HEK293 (cell line): ENCODE measurements around the gene NFKBIB.

Experiments used
- BCL11B ChIP-seq: fragments of 450-650 bp; formaldehyde crosslinking; IDR thresholded peaks from 2 replicates; pipeline ENCODE4 v1.5.1; 2016; ENCODE audit warnings: low read depth, missing biosample characterization, missing genetic modification characterization
- EGR2 ChIP-seq: fragments of 450-650 bp; formaldehyde crosslinking; IDR thresholded peaks from 2 replicates; pipeline ENCODE4 v1.5.1; 2016; ENCODE audit warnings: low read depth, missing biosample characterization, missing genetic modification characterization
- HOXC10 ChIP-seq: sonication (generic); formaldehyde crosslinking; IDR thresholded peaks from 2 replicates; pipeline ENCODE4 v1.8.1; 2023; ENCODE audit warnings: mild to moderate bottlenecking, missing genetic modification reagents
- KLF8 ChIP-seq: fragments of 450-650 bp; formaldehyde crosslinking; IDR thresholded peaks from 2 replicates; pipeline ENCODE4 v1.5.1; 2016; ENCODE audit warnings: missing biosample characterization, missing genetic modification characterization
- SP7 ChIP-seq: fragments of 450-650 bp; formaldehyde crosslinking; IDR thresholded peaks from 2 replicates; pipeline ENCODE4 v1.5.1; 2016; ENCODE audit warnings: missing biosample characterization, missing genetic modification characterization
- YY1 ChIP-seq: fragments of 450-650 bp; formaldehyde crosslinking; IDR thresholded peaks from 2 replicates; pipeline ENCODE4 v1.5.1; 2018; ENCODE audit warnings: missing biosample characterization, missing genetic modification characterization
- ZBTB7A ChIP-seq: fragments of 450-650 bp; formaldehyde crosslinking; IDR thresholded peaks from 2 replicates; pipeline ENCODE4 v1.5.1; 2016; ENCODE audit warnings: low read depth, missing biosample characterization, missing genetic modification characterization
- ZFP37 ChIP-seq: fragments of 450-650 bp; formaldehyde crosslinking; IDR thresholded peaks from 2 replicates; pipeline ENCODE4 v1.5.1; 2016; ENCODE audit warnings: missing biosample characterization, missing genetic modification characterization
- ZNF10 ChIP-seq: fragments of 450-650 bp; formaldehyde crosslinking; IDR thresholded peaks from 2 replicates; pipeline ENCODE4 v1.5.1; 2017; ENCODE audit warnings: missing biosample characterization, missing genetic modification characterization
- ZNF114 ChIP-seq: fragments of 450-650 bp; formaldehyde crosslinking; IDR thresholded peaks from 2 replicates; pipeline ENCODE4 v1.5.0; 2017; ENCODE audit warnings: missing biosample characterization, missing genetic modification characterization
- ZNF138 ChIP-seq: fragments of 450-650 bp; formaldehyde crosslinking; IDR thresholded peaks from 2 replicates; pipeline ENCODE4 v1.5.1; 2016; ENCODE audit warnings: missing biosample characterization, missing genetic modification characterization, borderline replicate concordance
- ZNF223 ChIP-seq: fragments of 450-650 bp; formaldehyde crosslinking; IDR thresholded peaks from 2 replicates; pipeline ENCODE4 v1.5.1; 2016; ENCODE audit warnings: missing biosample characterization, missing genetic modification characterization
- ZNF266 ChIP-seq: fragments of 450-650 bp; formaldehyde crosslinking; IDR thresholded peaks from 2 replicates; pipeline ENCODE4 v1.5.1; 2016; ENCODE audit warnings: missing biosample characterization, missing genetic modification characterization, low read depth
- ZNF274 ChIP-seq, 2 experiments: fragments of 200-500 bp in 1 of 2; fragments of 450-650 bp in 1 of 2; sonication (Bioruptor generic) in 1 of 2; formaldehyde crosslinking in 1 of 2; IDR thresholded peaks; 2 replicates each; pipeline versions ENCODE4 v1.5.1 to v1.6.1; 2014 to 2016; ENCODE audit warnings: borderline replicate concordance in 1 of 2, inconsistent platforms in 1 of 2, low read length in 1 of 2, missing biosample characterization in 1 of 2, missing genetic modification characterization in 1 of 2
- ZNF302 ChIP-seq: fragments of 450-650 bp; formaldehyde crosslinking; IDR thresholded peaks from 2 replicates; pipeline ENCODE4 v1.5.1; 2016; ENCODE audit warnings: missing biosample characterization, missing genetic modification characterization, low read depth
- ZNF391 ChIP-seq: fragments of 450-650 bp; formaldehyde crosslinking; IDR thresholded peaks from 2 replicates; pipeline ENCODE4 v1.5.1; 2016; ENCODE audit warnings: low read depth, missing biosample characterization, missing genetic modification characterization, borderline replicate concordance
- ZNF423 ChIP-seq: fragments of 450-650 bp; formaldehyde crosslinking; IDR thresholded peaks from 2 replicates; pipeline ENCODE4 v1.5.1; 2016; ENCODE audit warnings: missing biosample characterization, missing genetic modification characterization
- ZNF449 ChIP-seq: fragments of 450-650 bp; formaldehyde crosslinking; IDR thresholded peaks from 2 replicates; pipeline ENCODE4 v1.5.1; 2017; ENCODE audit warnings: missing biosample characterization, mild to moderate bottlenecking, missing genetic modification characterization, moderate library complexity
- ZNF514 ChIP-seq: fragments of 450-650 bp; formaldehyde crosslinking; IDR thresholded peaks from 2 replicates; pipeline ENCODE4 v1.5.1; 2016; ENCODE audit warnings: missing biosample characterization, missing genetic modification characterization
- ZNF521 ChIP-seq: fragments of 450-650 bp; formaldehyde crosslinking; IDR thresholded peaks from 2 replicates; pipeline ENCODE4 v1.5.1; 2017; ENCODE audit warnings: missing biosample characterization, mild to moderate bottlenecking, missing genetic modification characterization
- ZNF544 ChIP-seq: fragments of 450-650 bp; formaldehyde crosslinking; IDR thresholded peaks from 2 replicates; pipeline ENCODE4 v1.5.0; 2017; ENCODE audit warnings: missing biosample characterization, missing genetic modification characterization
- ZNF596 ChIP-seq: fragments of 450-650 bp; IDR thresholded peaks from 2 replicates; pipeline ENCODE4 v1.5.0; 2018; ENCODE audit warnings: missing biosample characterization, mild to moderate bottlenecking, missing genetic modification characterization, moderate library complexity
- ZNF776 ChIP-seq: fragments of 450-650 bp; formaldehyde crosslinking; IDR thresholded peaks from 2 replicates; pipeline ENCODE4 v1.5.0; 2017; ENCODE audit warnings: missing biosample characterization, missing genetic modification characterization, borderline replicate concordance
- ZSCAN16 ChIP-seq: fragments of 450-650 bp; formaldehyde crosslinking; IDR thresholded peaks from 2 replicates; pipeline ENCODE4 v1.5.1; 2016; ENCODE audit warnings: missing biosample characterization, missing genetic modification characterization
- ZSCAN23 ChIP-seq: fragments of 450-650 bp; formaldehyde crosslinking; IDR thresholded peaks from 2 replicates; pipeline ENCODE4 v1.5.1; 2016; ENCODE audit warnings: missing biosample characterization, missing genetic modification characterization
- ZSCAN4 ChIP-seq: fragments of 450-650 bp; formaldehyde crosslinking; IDR thresholded peaks from 2 replicates; pipeline ENCODE4 v1.5.1; 2017; ENCODE audit warnings: missing biosample characterization, missing genetic modification characterization
- TF ChIP-seq, protein P1 (sequence below): fragments of 450-650 bp; formaldehyde crosslinking; conservative IDR thresholded peaks from 2 replicates; pipeline ENCODE4 v1.5.1; 2016; ENCODE audit warnings: low read depth, missing biosample characterization, missing genetic modification characterization
- TF ChIP-seq, protein P2 (sequence below): fragments of 450-650 bp; formaldehyde crosslinking; IDR thresholded peaks from 2 replicates; pipeline ENCODE4 v1.5.1; 2016; ENCODE audit warnings: missing biosample characterization, missing genetic modification characterization
- TF ChIP-seq, protein P3 (sequence below): fragments of 450-650 bp; formaldehyde crosslinking; IDR thresholded peaks from 2 replicates; pipeline ENCODE4 v1.5.1; 2017; ENCODE audit warnings: missing biosample characterization, missing genetic modification characterization

The NFKBIB gene

DNA sequence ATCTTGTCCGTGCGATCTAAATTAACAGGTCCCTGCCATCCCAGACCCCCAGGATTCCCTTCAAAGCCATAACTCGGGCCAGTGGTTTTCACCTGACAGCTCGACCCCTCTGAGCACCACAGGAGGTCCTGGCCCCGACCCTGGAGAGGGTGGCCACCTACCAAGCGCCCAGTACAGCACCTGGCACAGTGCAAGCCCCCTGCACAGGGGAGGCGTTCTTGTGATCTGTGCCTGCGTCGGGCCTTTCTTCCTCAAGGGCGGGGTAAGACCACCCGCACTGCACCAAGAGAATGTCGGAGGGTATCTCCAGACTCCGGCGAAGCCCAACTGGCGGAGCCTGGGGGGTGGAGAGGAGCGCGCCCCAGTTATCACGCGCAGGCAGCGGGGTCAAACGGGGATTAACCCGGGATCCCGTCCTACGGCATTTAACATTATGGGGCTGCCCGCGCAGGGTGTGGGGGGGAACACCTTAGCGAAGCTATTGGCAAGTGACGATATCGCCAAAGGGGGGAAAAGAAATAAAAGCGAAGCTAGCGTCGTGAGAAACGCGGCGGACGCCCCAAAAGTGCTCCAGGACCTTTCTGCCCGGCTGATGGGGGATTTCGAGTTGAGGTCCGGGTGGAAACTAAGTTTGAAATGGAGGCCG is 48.7 kb upstream of the NFKBIB start (continued):
- TF ChIP-seq, protein P1, sequence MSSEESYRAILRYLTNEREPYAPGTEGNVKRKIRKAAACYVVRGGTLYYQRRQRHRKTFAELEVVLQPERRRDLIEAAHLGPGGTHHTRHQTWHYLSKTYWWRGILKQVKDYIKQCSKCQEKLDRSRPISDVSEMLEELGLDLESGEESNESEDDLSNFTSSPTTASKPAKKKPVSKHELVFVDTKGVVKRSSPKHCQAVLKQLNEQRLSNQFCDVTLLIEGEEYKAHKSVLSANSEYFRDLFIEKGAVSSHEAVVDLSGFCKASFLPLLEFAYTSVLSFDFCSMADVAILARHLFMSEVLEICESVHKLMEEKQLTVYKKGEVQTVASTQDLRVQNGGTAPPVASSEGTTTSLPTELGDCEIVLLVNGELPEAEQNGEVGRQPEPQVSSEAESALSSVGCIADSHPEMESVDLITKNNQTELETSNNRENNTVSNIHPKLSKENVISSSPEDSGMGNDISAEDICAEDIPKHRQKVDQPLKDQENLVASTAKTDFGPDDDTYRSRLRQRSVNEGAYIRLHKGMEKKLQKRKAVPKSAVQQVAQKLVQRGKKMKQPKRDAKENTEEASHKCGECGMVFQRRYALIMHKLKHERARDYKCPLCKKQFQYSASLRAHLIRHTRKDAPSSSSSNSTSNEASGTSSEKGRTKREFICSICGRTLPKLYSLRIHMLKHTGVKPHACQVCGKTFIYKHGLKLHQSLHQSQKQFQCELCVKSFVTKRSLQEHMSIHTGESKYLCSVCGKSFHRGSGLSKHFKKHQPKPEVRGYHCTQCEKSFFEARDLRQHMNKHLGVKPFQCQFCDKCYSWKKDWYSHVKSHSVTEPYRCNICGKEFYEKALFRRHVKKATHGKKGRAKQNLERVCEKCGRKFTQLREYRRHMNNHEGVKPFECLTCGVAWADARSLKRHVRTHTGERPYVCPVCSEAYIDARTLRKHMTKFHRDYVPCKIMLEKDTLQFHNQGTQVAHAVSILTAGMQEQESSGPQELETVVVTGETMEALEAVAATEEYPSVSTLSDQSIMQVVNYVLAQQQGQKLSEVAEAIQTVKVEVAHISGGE (tag by site-specific recombination), result 0 out of 2 replicates have a peak, but pooled peaks have one; percentile 16
- TF ChIP-seq ZSCAN16 (tag by site-specific recombination) (no peak), ZSCAN23 (no peak), BCL11B (peak; percentile 94), EGR2 (tag by site-specific recombination) (no peak), ZNF544 (tag by site-specific recombination) (no peak), ZNF274 (IDR thresholded peaks at IDR 0.05; ENCODE audit: low read length) (no peak), ZNF274 (tag by site-specific recombination; IDR thresholded peaks at IDR 0.05; ENCODE audit: borderline replicate concordance) (no peak), KLF8 (tag by site-specific recombination) (no peak), ZNF776 (tag by site-specific recombination) (no peak), ZNF223 (tag by site-specific recombination) (0 out of 2 replicates have a peak, but pooled peaks have one; percentile 40), ZNF10 (tag by site-specific recombination) (0 out of 2 replicates have a peak, but pooled peaks have one; percentile 1), ZNF391 (peak; percentile 65), ZNF138 (tag by site-specific recombination) (no peak), ZFP37 (tag by site-specific recombination) (peak; percentile 70; the same call in 1 of the 2 replicates), ZNF266 (peak; percentile 20), HOXC10 (CRISPR knock-in tag) (no peak), ZSCAN4 (tag by site-specific recombination) (no peak), ZNF514 (no peak), ZNF596 (tag by site-specific recombination) (no peak; the same call in 1 of the 2 replicates), SP7 (tag by site-specific recombination) (peak; percentile 10; the same call in 1 of the 2 replicates), ZNF521 (tag by site-specific recombination) (no peak), ZNF449 (tag by site-specific recombination) (peak; percentile 94), ZNF423 (tag by site-specific recombination) (peak; percentile 90), ZBTB7A (tag by site-specific recombination) (0 out of 2 replicates have a peak, but pooled peaks have one; percentile 90), YY1 (tag by site-specific recombination) (peak; percentile 13; the same call in 1 of the 2 replicates), ZNF114 (no peak), ZNF302 (tag by site-specific recombination) (no peak)
- TF ChIP-seq, protein P2, sequence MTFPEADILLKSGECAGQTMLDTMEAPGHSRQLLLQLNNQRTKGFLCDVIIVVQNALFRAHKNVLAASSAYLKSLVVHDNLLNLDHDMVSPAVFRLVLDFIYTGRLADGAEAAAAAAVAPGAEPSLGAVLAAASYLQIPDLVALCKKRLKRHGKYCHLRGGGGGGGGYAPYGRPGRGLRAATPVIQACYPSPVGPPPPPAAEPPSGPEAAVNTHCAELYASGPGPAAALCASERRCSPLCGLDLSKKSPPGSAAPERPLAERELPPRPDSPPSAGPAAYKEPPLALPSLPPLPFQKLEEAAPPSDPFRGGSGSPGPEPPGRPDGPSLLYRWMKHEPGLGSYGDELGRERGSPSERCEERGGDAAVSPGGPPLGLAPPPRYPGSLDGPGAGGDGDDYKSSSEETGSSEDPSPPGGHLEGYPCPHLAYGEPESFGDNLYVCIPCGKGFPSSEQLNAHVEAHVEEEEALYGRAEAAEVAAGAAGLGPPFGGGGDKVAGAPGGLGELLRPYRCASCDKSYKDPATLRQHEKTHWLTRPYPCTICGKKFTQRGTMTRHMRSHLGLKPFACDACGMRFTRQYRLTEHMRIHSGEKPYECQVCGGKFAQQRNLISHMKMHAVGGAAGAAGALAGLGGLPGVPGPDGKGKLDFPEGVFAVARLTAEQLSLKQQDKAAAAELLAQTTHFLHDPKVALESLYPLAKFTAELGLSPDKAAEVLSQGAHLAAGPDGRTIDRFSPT (tag by site-specific recombination), result peak; percentile 96
- TF ChIP-seq, protein P3, sequence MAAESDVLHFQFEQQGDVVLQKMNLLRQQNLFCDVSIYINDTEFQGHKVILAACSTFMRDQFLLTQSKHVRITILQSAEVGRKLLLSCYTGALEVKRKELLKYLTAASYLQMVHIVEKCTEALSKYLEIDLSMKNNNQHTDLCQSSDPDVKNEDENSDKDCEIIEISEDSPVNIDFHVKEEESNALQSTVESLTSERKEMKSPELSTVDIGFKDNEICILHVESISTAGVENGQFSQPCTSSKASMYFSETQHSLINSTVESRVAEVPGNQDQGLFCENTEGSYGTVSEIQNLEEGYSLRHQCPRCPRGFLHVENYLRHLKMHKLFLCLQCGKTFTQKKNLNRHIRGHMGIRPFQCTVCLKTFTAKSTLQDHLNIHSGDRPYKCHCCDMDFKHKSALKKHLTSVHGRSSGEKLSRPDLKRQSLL (tag by site-specific recombination), result no peak
